Thoracic aorta (tissue), 2 donors: Measurements from ENCODE around the gene PRTN3. TPM values are rescaled to one million over a fixed set of nuclear protein-coding genes. Genes with fewer than 3 reads are reported as not detected.

ENCODE experiments used
- ATAC-seq: fragments of 150-250 bp; one replicate; pipeline ENCODE4 v1.8.0; 2017; ENCODE audit warnings: low read depth; ENCODE audit not compliant: insufficient number of reproducible peaks, low FRiP score
- DNase-seq: peaks from one replicate; pipeline ENCODE4 v3.0.0-alpha.2; 2020; ENCODE audit warnings: low spot score
- H3K27ac ChIP-seq, 2 donors: fragments of 200-600 bp; sonication (generic); 1 replicate in 1 of 2; 2 replicates in 1 of 2; pipeline ENCODE4 v1.5.1; 2016; ENCODE audit warnings: mild to moderate bottlenecking in 2 of 2, moderate library complexity in 2 of 2
- H3K27me3 ChIP-seq: fragments of 200-600 bp; sonication (generic); replicated peaks from 2 replicates; pipeline ENCODE4 v1.6.0; 2016; ENCODE audit warnings: mild to moderate bottlenecking; ENCODE audit not compliant: insufficient read depth
- H3K36me3 ChIP-seq: fragments of 200-600 bp; sonication (generic); one replicate; pipeline ENCODE4 v1.5.1; 2016
- H3K4me1 ChIP-seq, 2 donors: fragments of 200-600 bp; sonication (generic); 1 replicate in 1 of 2; 2 replicates in 1 of 2; pipeline versions ENCODE4 v1.5.1 to v1.6.0; 2016; ENCODE audit warnings: low read depth in 2 of 2, mild to moderate bottlenecking in 1 of 2; ENCODE audit not compliant: control insufficient read depth in 1 of 2
- H3K4me3 ChIP-seq: fragments of 200-600 bp; sonication (generic); 2 replicates; pipeline ENCODE4 v1.5.1; 2016; ENCODE audit warnings: mild to moderate bottlenecking
- H3K9me3 ChIP-seq: fragments of 200-600 bp; sonication (generic); 2 replicates; pipeline ENCODE4 v1.5.1; 2016
- total RNA-seq, 2 donors: library from RNA; depleted of rRNA; stranded (reverse); fragments of >200 nt; gene quantifications; one replicate each; pipeline versions ENCODE4 v1.1.0 to v1.2.3, GENCODE V29; 2016
- TF ChIP-seq, protein P1 (sequence below): fragments of 200-600 bp; sonication (generic); IDR thresholded peaks from one replicate; pipeline ENCODE4 v1.5.1; 2019; ENCODE audit warnings: antibody characterized with exemption

Gene PRTN3
- total RNA-seq, 2 donors from 2014 or later, result not detected

DNA sequence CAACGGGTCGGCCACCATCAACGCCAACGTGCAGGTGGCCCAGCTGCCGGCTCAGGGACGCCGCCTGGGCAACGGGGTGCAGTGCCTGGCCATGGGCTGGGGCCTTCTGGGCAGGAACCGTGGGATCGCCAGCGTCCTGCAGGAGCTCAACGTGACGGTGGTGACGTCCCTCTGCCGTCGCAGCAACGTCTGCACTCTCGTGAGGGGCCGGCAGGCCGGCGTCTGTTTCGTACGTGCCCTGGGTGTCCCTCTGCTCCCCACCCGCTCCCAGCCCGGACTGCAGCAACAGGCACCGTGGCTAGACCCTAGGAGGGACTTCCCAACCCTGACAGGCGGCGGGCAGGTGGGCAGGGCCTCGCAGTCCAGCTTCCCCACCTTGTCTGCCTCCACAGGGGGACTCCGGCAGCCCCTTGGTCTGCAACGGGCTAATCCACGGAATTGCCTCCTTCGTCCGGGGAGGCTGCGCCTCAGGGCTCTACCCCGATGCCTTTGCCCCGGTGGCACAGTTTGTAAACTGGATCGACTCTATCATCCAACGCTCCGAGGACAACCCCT, 14.8 kb downstream of the PRTN3 start:
- H3K9me3 ChIP-seq, result no peaks in the 10 kb centered on the region
- ATAC-seq (no peak), DNase-seq (no peak)
- no peak overlapping the region for H3K4me3 ChIP-seq
- no peak overlapping the region for H3K27ac ChIP-seq
- peaks cover 0 to 5% of the 10 kb centered on the region in 2 donors for H3K4me1 ChIP-seq
- no peaks in the 10 kb centered on the region for H3K36me3 ChIP-seq
- TF ChIP-seq, protein P1, sequence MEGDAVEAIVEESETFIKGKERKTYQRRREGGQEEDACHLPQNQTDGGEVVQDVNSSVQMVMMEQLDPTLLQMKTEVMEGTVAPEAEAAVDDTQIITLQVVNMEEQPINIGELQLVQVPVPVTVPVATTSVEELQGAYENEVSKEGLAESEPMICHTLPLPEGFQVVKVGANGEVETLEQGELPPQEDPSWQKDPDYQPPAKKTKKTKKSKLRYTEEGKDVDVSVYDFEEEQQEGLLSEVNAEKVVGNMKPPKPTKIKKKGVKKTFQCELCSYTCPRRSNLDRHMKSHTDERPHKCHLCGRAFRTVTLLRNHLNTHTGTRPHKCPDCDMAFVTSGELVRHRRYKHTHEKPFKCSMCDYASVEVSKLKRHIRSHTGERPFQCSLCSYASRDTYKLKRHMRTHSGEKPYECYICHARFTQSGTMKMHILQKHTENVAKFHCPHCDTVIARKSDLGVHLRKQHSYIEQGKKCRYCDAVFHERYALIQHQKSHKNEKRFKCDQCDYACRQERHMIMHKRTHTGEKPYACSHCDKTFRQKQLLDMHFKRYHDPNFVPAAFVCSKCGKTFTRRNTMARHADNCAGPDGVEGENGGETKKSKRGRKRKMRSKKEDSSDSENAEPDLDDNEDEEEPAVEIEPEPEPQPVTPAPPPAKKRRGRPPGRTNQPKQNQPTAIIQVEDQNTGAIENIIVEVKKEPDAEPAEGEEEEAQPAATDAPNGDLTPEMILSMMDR, result no peak
- peaks cover 7% of the 10 kb centered on the region for H3K27me3 ChIP-seq

GRCh38 chr19:858284-858683, 17.5 kb downstream of the PRTN3 start:
- Histone ChIP-seq H3K4me3 (no peak overlapping the region), H3K27me3 (peaks cover 7% of the 10 kb centered on the region), H3K9me3 (no peaks in the 10 kb centered on the region), H3K4me1 (peaks cover 0 to 5% of the 10 kb centered on the region in 2 donors), H3K27ac (no peak overlapping the region), H3K36me3 (no peaks in the 10 kb centered on the region)
- DNase-seq (no peak), ATAC-seq (no peak)
- TF ChIP-seq, protein P1, result no peak

- Histone ChIP-seq H3K4me1 (peaks cover 0 to 11% of the 10 kb centered on the region in 2 donors), H3K9me3 (no peaks in the 10 kb centered on the region), H3K27me3 (peaks cover 7% of the 10 kb centered on the region), H3K36me3 (no peaks in the 10 kb centered on the region), H3K27ac (peak within 1 kb of the TSS in 1 of 2 donors; percentile 17), H3K4me3 (peak within 1 kb of the TSS; percentile 50)
- ATAC-seq (no peak), DNase-seq (no peak)
- TF ChIP-seq, protein P1, result no peak
Observed at GRCh38 chr19:858868-859843, 18.4 kb downstream of the PRTN3 start, which contains the start of gene CFD. Gene CFD (plus strand): TSS chr19:859664. CDS start chr19:859690, 26 bp downstream.

- Histone ChIP-seq H3K27ac (no peak overlapping the region), H3K4me1 (peaks cover 0 to 11% of the 10 kb centered on the region in 2 donors), H3K4me3 (no peak overlapping the region), H3K27me3 (peaks cover 7% of the 10 kb centered on the region), H3K36me3 (no peaks in the 10 kb centered on the region), H3K9me3 (no peaks in the 10 kb centered on the region)
- DNase-seq (no peak), ATAC-seq (no peak)
- TF ChIP-seq, protein P1, result no peak
Observed at GRCh38 chr19:861141-861755, 20.4 kb downstream of the PRTN3 start.
